ENCODE measurements around the gene NHSL2.
"Not testable (repeated sequence)": the region's sequence is repeated elsewhere in the genome, so short reads cannot be mapped to it uniquely, and the experiment has no call there.

The NHSL2 gene

DNA sequence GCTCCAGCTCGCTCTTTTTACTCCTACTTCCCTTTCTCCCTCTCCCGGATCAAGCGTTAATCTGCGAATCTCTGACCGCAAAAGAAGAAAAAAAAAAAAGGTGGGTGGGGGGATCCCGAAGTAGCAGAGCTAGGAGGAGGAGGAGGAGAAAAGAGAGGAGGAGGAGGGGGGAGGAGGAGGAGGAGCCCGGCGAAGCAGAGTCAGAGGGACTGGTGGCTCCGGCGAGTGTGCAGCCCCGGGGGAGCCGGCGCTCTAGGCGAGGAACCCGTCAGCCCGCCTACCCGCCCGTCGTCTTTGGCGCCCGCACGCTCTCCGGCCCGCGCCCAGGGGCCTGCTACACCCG, at the start of gene NHSL2:
NHSL2 (plus strand) TSS at position 203 of the 343 bp plus-strand sequence.
- H3K4me3 ChIP-seq (ENCODE audit: low read depth, low read length): no peak within 1 kb of the TSS
- TF ChIP-seq, protein P1, sequence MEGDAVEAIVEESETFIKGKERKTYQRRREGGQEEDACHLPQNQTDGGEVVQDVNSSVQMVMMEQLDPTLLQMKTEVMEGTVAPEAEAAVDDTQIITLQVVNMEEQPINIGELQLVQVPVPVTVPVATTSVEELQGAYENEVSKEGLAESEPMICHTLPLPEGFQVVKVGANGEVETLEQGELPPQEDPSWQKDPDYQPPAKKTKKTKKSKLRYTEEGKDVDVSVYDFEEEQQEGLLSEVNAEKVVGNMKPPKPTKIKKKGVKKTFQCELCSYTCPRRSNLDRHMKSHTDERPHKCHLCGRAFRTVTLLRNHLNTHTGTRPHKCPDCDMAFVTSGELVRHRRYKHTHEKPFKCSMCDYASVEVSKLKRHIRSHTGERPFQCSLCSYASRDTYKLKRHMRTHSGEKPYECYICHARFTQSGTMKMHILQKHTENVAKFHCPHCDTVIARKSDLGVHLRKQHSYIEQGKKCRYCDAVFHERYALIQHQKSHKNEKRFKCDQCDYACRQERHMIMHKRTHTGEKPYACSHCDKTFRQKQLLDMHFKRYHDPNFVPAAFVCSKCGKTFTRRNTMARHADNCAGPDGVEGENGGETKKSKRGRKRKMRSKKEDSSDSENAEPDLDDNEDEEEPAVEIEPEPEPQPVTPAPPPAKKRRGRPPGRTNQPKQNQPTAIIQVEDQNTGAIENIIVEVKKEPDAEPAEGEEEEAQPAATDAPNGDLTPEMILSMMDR (IDR thresholded peaks at IDR 0.05; ENCODE audit: low read depth, low read length): no peak
- no peak for TF ChIP-seq MYC (IDR thresholded peaks at IDR 0.05; ENCODE audit: low read depth, low read length)
- TF ChIP-seq, protein P2, sequence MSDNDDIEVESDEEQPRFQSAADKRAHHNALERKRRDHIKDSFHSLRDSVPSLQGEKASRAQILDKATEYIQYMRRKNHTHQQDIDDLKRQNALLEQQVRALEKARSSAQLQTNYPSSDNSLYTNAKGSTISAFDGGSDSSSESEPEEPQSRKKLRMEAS (IDR thresholded peaks at IDR 0.05; ENCODE audit: low read depth, low read length): no peak
- no peak for TF ChIP-seq POLR2A (IDR thresholded peaks at IDR 0.05; ENCODE audit: extremely low read depth, insufficient read length)
- DNase-seq (ENCODE audit: low read depth): no peak

DNA sequence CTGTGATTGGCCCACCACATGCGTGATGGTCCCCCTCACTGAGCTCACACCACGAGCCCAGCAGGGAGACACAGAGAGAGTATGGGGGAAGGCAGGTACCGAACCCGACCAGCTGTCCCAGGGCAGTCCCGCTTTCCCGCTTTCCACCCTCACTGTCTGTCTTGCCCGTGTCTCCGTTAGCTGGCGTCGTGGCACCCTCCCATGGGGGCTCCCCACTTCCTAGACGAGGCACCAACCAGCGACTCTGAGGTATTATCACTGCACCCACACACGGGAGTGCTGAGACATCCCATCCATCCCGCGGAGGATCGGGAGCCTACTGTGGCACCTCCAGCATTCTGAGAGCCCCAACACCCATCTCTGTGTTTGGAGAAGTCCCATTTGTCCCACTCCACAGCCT, 43.0 kb upstream of the NHSL2 start:
- TF ChIP-seq, protein P2 (IDR thresholded peaks at IDR 0.05; ENCODE audit: low read depth, low read length): no peak
- no peak for DNase-seq (ENCODE audit: low read depth)
- no peak overlapping the region for H3K4me3 ChIP-seq (ENCODE audit: low read depth, low read length)

DNA sequence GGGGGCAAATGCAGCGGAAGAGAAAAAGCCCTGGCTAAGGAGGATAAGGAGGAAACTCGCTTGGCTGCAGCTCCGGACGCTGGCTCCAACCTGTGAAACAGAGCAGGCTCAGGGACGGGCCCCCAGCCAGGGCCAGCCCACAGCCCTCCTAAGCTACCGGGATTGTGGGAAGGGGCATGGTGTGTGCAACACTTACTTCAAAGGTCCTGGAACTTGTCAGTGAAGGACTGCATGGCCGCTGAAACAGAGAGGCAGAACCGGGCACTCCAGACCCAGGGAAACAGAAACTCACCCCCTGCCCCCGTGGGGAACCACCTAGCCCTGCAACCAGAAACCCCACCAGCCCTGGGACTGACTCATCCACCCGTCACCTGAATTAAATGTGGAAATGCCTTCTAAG, 41.1 kb upstream of the NHSL2 start:
- DNase-seq (ENCODE audit: low read depth); H3K4me3 ChIP-seq (ENCODE audit: low read depth, low read length): not testable (repeated sequence)

DNA sequence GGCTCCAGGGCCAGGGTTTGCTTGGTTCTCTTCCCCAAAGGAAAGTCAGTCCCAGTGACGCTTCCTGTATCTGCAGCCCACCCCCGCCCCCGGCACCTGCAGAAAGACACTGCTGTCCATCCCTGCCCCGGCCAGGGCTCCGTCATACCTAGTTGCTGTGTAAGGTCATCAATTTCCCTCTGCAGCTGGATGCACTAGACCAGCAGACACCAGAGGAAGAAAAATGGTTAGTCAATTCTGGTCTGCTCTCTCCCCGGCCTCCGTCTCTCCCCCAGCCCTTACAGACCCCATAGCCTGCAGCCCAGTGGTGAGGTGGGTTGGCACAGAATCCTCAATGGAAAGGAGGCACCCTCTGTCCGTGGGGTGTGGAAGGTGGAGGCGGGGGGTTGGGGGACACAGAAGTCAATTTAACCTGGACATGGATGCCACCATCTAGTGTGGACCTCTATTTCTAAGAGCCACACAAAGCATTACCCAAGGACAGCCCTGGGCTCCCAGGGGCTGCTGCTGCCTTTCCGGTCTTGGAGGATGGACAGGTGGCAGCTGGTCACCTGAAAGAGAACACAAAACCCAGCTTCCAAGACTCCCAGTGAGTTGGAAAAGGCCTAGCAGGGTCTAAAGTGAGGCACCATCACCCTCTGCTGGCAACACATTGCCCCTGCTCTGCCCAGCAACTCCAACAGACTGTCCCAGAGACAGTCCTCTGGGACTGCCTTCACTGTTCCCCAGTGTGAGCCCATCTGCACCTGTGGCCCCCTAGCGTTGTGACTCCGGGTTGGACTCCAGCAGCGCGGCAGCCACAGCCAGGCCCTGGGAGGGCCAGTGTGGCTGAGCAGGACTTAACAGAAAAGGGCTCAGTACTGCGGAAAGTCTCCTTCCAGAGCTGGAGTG, 40.2 kb upstream of the NHSL2 start:
- peak; percentile 63 for DNase-seq (ENCODE audit: low read depth)
- no peak for TF ChIP-seq MYC (IDR thresholded peaks at IDR 0.05; ENCODE audit: low read depth, low read length)
- TF ChIP-seq, protein P1 (IDR thresholded peaks at IDR 0.05; ENCODE audit: low read depth, low read length): peak; percentile 48
- no peak overlapping the region for H3K4me3 ChIP-seq (ENCODE audit: low read depth, low read length)

DNA sequence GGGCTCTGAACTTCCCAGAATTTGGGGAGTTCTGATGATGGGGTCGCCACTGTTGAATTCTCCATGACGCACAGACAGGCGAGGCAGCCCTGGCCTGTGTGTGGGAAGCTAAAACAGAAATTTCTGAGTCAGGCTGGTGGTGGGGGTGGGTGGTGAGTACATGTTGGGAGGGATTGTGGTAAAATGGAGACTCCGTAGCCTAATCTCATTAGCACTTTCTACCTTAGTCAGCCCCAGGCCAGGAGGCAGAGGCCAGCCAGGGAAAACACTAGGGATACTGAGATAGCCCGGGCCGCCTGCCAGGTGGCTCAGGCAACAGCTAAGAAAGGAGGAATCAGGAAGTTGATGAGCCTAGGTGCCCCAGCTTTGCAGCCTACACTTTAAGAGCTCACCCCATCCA, 39.3 kb upstream of the NHSL2 start:
- no peak for TF ChIP-seq MYC (IDR thresholded peaks at IDR 0.05; ENCODE audit: low read depth, low read length)
- TF ChIP-seq POLR2A (IDR thresholded peaks at IDR 0.05; ENCODE audit: extremely low read depth, insufficient read length): no peak
- TF ChIP-seq, protein P2 (IDR thresholded peaks at IDR 0.05; ENCODE audit: low read depth, low read length): no peak
- no peak for DNase-seq (ENCODE audit: low read depth)
- H3K4me3 ChIP-seq (ENCODE audit: low read depth, low read length): no peak overlapping the region

DNA sequence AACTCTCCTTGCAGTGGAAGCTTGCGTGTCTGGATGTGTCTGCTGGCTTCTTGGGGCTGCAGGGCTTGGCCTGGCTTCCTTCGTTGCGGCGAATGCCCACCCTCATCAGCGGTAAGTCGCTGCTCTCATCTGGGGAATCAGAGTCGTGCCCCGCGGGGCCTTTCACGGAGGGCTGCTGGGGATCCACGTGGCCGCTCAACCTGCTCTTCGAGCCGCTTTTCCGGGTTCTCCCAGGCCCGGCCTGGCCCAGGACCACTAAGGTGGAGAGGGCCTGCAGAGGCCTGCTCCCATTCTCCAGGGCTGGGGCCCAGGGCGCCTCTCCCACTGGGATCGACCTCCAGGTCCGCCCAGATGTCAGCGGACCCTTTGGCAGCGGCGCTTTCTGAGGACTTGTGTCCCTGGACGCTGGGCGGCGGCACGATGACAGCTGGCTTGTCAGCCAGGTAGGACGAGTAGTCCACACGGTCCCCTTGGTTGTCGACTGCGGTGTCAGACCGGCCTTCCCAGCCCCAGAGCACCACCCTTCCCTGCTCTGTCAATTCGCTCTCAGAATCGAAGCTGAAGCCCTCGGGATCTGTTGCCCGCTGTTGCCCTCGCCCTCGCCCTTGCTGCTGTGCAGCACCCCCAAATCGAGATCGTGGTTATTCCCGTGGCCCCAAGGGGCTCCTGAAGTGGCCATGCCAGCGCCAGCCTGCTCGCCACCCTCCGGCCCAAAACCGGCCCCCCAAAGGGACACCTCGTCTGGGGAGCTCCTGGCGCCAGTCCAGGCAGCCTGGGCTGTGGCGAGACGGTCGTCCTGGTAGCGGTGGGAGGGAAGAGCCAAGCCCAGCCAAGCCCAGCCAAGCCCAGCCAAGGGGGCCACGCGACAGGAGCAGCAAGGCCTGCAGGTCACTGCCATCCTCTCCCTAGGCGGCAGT, 37.8 kb upstream of the NHSL2 start:
- no peak for TF ChIP-seq MYC (IDR thresholded peaks at IDR 0.05; ENCODE audit: low read depth, low read length)
- TF ChIP-seq, protein P1 (IDR thresholded peaks at IDR 0.05; ENCODE audit: low read depth, low read length): no peak
- no peak for TF ChIP-seq POLR2A (IDR thresholded peaks at IDR 0.05; ENCODE audit: extremely low read depth, insufficient read length)
- TF ChIP-seq, protein P2 (IDR thresholded peaks at IDR 0.05; ENCODE audit: low read depth, low read length): no peak
- DNase-seq (ENCODE audit: low read depth): no peak
- no peak overlapping the region for H3K4me3 ChIP-seq (ENCODE audit: low read depth, low read length)

DNA sequence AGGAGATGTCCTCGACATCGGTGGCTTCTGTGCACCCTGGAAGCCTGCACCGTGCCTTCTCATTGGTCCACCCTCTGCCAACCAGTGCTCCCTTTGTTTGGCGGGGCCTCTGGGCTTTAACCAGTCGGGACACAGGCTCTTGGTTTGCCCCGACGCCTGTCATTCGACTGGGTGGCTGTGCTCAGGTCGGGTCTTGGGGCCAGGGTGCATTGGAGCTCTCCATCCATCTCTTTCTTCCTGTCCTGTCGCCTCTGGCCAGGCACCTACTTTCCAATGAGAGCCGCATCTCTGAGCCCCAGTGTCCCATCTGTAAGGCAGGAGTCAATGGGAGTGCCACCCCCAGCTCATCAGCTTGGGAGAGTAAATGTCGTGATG, 37.2 kb upstream of the NHSL2 start:
- no peak for TF ChIP-seq POLR2A (IDR thresholded peaks at IDR 0.05; ENCODE audit: extremely low read depth, insufficient read length)
- TF ChIP-seq, protein P1 (IDR thresholded peaks at IDR 0.05; ENCODE audit: low read depth, low read length): no peak
- TF ChIP-seq, protein P2 (IDR thresholded peaks at IDR 0.05; ENCODE audit: low read depth, low read length): no peak
- no peak for TF ChIP-seq MYC (IDR thresholded peaks at IDR 0.05; ENCODE audit: low read depth, low read length)
- no peak overlapping the region for H3K4me3 ChIP-seq (ENCODE audit: low read depth, low read length)
- no peak for DNase-seq (ENCODE audit: low read depth)

DNA sequence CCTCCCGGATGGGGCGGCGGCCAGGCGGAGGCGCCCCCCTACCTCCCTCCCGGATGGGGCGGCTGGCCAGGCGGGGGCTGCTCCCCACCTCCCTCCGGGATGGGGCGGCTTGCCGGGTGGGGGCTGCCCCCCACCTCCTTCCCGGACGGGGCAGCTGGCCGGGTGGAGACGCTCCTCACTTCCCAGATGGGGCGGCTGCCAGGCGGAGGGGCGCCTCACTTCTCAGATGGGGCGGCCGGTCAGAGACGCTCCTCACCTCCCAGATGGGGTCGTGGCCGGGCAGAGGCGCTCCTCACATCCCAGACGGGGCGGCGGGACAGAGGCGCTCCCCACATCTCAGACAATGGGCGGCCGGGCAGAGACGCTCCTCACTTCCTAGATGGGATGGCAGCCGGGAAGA, 33.8 kb upstream of the NHSL2 start:
- not testable (repeated sequence) for DNase-seq (ENCODE audit: low read depth); H3K4me3 ChIP-seq (ENCODE audit: low read depth, low read length)

Measured in NB4 (cell line).